GM21786 (cell line): Measurements from ENCODE around the gene NFKBIB.

Experiments
- ATAC-seq: cut with Tn5 transposase; IDR thresholded peaks from one replicate; pipeline ENCODE4 v1.9.1; 2021; ENCODE audit not compliant: unreplicated experiment

NFKBIB gene

GRCh38 chr19:38904581-38905539 is 5.1 kb downstream of the NFKBIB start:
- no peak for ATAC-seq

- no peak for ATAC-seq
Observed at GRCh38 chr19:38905620-38906019, 5.9 kb downstream of the NFKBIB start.

GRCh38 chr19:38907227-38907626 is 7.5 kb downstream of the NFKBIB start:
- ATAC-seq = no peak

DNA sequence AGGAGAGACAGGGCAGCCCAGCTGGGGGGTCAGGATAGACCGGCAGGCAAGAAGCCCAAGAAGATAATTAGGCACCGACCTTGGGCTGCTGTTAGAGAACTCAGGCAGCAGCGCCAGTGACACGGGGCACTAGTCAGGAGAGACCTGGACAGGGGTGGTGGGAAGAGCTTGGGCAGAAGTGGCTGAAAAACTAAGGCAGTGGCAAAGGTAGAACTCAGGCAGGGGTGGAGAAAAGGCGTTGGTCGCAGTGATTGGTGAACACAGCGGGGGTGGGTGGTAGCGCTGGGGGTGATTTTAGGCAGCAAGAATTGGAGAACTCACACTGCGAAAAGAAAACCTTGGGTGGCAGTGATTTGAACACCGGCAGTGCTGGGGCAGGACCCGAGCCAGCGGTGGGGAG is 7.9 kb downstream of the NFKBIB start:
- no peak for ATAC-seq

GRCh38 chr19:38908911-38909310 is 9.1 kb downstream of the NFKBIB start:
- no peak for ATAC-seq

DNA sequence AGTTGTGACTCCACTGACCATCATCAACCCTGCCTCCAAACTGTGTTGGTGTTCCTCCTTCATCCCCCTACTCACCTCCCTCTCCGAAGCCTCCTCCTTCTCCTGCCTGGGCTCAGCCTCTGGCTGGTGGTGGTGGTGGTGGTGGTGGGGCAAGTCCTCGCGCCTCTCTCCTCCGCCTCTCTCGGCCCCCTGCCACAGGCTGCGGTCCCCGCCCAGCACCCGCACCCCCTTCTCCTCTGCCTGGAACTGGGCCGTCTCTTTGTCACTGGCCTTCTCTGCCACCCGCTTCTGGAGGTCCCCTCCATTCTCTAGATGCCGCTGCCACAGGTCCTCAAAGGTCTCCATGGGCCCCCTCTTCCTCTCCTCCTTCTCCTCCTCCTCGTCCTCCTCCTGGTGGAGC is 10.7 kb downstream of the NFKBIB start:
- no peak for ATAC-seq

DNA sequence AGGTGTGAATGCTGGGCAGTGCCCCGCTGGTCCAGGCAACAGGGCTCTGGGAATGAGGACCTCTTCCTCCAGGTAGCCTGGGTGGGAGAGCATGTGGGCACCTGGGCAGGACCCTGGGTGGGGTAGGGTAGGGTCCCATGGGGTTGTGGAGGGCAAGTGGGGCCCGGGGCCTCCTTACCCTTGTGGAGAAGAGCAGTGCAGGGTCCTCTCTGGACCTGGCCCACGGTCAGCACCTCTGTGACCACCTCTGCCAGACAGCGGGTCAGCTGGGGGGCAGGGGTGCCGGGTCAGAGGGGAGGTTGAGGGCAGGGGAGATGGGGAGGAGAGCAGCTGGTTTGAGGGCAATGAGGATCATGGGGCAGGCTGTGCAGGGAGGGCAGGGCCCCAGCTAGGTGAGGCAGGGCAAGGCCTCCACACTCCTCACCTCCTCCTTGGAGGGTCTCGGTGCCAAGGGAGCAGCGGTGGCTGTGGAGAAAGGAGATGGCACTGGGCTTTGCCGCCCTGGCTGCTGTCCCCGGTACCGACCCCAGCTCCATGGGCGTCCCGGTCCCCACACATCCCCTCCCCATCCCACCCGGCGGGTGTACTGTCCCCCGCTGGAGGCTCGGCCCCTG is 11.7 kb downstream of the NFKBIB start:
- ATAC-seq = no peak

DNA sequence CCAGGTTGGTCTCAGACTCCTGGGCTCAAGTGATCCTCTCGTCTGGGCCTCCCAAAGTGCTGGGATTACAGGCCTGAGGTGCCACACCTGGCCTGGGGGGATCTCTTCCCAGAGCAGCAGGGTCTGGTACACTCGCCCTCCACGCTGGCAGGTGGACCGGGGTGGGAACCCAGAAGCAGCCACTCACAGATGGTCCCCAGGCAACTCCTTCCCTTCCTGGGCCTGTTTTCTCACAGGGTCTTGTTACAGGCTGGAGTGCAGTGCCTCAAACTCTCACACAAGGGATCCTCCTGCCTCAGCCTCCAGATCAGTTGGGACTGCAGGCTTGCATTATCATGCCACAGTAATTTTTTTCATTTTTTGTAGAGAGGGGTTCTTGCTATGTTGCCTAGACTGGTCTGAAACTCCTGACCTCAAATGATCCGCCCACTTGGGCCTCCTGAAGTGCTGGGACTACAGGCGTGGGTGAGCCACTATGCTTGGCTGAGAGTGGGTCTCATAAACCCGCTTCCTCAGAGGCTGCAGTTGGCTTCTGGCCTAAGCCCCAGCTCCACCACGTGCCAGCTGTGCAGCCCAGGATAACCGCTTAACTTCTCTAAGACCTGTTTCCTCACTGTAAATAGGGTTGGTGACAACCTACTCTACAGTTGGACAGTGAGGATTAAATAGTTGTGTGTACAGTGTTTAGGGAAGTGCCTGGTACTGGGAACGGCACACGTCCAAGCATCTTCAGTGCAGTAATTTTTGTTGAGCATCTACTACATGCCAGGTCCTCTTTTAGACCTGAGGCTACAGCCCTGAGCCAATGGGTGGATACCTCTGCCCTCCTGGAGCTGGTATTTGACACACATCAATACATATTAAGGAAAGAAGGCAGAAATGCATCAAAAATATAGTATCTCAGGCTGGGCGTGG is 13.1 kb downstream of the NFKBIB start:
- ATAC-seq = no peak

DNA sequence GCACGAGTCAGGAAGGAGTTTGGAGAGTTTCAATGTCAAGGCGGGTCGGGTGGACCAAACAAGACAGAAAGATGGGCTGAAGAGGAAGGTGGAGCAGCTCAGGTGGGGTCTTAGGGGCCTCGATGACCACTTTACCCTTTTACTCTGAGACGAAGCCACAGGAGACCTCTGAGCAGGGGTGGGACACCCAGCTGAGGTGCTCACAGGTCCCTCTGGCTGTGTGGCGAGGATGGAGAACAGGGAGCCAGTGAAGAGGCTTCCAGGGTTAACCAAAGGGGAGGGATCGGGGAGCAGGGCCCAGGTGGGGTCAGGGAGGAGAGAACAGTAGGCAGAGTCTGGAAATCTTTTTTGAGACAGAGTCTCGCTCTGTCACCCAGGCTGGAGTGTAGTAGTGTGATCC is 14.2 kb downstream of the NFKBIB start:
- no peak for ATAC-seq

DNA sequence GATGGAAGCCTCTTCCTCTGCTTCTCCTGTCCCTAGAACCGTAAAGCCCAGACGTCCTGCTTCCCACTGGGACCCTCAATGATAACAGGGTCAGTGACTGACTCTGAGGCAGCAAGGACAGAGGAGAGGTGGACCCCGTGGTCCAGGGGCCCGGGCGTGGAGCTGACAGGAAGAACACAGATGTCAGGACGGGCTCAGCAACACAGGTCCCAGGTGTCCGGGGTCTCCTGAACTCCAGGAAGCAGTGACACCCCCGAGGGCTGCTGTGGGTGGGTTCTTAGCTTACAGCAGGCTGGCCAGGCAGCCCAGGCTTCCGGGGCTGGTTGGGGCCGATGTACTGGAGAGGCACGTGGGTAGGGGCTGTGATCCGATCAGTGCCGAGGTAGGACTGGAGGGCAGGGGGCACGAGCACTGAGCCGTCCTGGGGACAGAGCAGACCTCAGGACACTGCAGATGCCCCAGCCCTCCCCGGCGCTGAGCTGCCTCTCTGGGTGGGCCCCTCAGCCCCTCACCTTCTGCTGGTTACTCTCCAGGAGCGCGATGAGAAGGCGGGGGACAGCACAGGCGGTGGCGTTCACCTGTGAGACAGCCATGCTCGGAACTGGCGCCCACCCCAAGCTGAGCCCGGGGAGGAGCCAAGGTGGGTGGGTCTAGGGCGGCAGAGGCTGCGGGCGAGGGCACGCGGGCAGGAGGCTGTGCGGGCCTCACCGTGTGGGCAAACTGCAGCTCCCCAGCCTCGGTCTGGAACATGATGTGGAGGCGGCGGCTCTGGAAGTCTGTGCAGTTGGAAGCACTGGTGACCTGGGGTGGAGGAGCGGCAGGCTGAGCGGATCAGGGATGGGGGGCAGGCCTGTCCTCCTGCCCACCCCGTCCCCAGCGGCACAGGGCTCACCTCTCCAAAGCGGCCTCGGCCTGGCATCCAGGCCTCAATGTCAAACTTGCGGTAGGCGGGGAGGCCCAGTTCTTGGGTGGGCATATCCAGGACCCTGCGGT is 15.9 kb downstream of the NFKBIB start:
- ATAC-seq = no peak

GRCh38 chr19:38917516-38917915 is 17.7 kb downstream of the NFKBIB start:
- ATAC-seq = no peak

DNA sequence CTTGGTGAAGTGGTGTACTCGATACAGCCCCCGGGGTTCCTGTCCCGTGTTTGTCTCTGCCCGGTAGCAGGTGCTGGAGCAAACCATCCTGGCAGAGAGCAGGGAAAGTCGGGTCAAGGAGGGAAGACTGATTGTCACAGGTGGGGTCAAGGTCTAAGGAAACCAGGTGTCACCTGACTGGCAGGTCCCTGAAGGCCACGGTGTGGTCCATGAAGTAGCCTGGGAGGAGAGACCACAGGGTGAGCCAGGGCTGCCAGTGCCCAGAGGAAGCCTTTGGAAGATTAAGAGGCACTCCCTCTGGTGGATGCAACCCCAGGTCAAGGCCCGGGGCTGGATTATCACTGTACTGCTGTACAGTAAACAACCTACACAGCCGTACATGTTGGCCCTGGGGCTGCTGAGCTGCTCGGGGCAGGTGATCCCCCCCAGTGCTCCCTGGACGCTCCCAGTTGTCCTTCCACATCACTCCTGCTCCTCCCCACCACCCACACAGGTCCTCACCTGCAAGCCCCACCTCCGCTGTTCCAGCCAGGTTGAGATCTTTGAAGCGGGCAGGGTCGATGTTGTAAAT is 18.2 kb downstream of the NFKBIB start:
- no peak for ATAC-seq

DNA sequence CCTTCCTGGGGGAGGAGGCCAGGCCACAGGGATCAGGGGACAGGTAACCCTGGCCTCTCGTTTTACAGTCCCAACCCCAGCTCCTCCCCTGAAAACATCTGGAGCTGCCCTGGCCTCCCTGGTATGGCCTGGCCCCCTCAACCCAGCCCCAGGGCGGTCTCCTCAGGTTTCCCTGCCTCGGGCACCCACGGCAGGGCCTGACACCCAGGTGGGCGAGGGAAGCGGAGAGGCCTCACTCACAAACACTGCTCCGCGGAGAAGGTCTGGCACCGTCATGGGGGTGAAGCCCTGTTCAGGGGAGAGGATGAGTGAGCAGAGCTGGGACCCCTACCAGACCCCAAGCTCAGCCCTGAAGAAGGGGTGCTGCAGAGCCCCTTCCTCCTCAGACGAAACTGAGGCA is 18.8 kb downstream of the NFKBIB start:
- no peak for ATAC-seq

GRCh38 chr19:38919837-38920601 is 20.2 kb downstream of the NFKBIB start:
- ATAC-seq = no peak

- no peak for ATAC-seq
Observed at GRCh38 chr19:38920602-38921419, 21.0 kb downstream of the NFKBIB start.

- ATAC-seq = no peak
Observed at GRCh38 chr19:38921420-38922274, 21.9 kb downstream of the NFKBIB start.

DNA sequence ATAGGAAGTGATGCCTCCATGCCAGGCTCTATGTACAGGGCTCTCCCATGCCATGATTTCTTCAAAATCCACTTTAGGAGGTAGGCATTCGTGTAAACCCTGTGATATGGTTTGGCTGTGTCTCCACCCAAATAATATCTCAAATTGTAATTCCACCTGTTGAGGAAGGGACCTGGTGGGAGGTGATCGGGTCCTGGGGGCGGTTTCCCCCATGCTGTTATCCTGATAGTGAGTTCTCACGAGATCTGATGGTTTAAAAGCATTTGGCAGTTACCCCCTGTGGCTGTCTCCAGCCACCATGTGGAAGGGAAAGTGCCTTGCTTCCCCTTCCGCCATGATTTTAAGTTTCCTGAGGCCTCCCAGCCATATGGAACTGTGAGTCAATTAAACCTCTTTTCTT is 22.7 kb downstream of the NFKBIB start:
- no peak for ATAC-seq
